A673 (cell line): ENCODE measurements around the gene UNC5A.
A peak's percentile ranks its signal among the peaks of the same experiment; 100 is the strongest.

ENCODE experiments used
- CTCF ChIP-seq: fragments of 300-800, 200-600 bp; sonication (generic); conservative IDR thresholded peaks from 2 replicates; pipeline ENCODE4 v1.5.1; 2017; ENCODE audit warnings: low read depth, mild to moderate bottlenecking, antibody characterized with exemption, low read length, moderate library complexity, mixed read lengths
- EZH2 ChIP-seq: fragments of 200-600 bp; sonication (generic); IDR thresholded peaks from 2 replicates; pipeline ENCODE4 v1.6.1; 2017; ENCODE audit warnings: borderline replicate concordance, low read depth, mild to moderate bottlenecking, mixed read lengths, antibody characterized with exemption, low read length; ENCODE audit not compliant: poor library complexity, severe bottlenecking

GRCh38 chr5:176817841-176818377 is 7.5 kb downstream of the UNC5A start:
- TF ChIP-seq CTCF (peak; percentile 56), EZH2 (no peak)
